Right lobe of liver (tissue), 4 donors: Measurements from ENCODE around the gene LRRC3.

ENCODE experiments used
- POLR2A ChIP-seq: fragments of 450-650 bp; IDR thresholded peaks from one replicate; pipeline ENCODE4 v1.6.1; 2017; ENCODE audit warnings: antibody characterized with exemption, mild to moderate bottlenecking
- TF ChIP-seq, protein P1 (sequence below), 4 donors: fragments of 200-600 bp in 3 of 4; fragments of 450-650 bp in 1 of 4; IDR thresholded peaks; one replicate each; pipeline versions ENCODE4 v1.5.1 to v1.8.0; 2016 to 2022; ENCODE audit warnings: antibody characterized with exemption in 4 of 4, mild to moderate bottlenecking in 2 of 4
- donor health status: DM: no; HTN: no; CAD: no.
- donor health status: DM: no; HTN: no; CAD: no.
- donor health status: DM: no; HTN: yes; CAD: no.

DNA sequence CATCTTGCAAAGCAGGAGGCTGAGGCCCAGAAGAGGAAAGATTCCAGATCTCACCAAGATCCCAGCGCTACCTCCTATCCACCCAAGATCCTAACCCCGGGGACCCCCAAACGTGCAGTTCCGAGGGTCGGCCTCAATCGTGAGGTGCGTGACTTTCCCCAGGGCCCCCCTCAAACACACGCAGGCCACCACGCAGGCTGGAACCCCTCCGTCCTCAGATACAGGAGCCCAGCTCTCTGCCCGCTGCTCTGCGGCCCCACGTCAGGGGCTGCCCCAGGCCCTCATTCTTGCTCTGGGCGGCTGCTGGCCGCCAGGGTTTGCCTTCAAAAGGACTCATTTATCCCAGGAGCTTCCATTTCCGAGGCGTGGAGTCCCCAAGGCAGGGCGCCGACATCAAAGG lies 44.8 kb downstream of the LRRC3 start:
- TF ChIP-seq, protein P1, sequence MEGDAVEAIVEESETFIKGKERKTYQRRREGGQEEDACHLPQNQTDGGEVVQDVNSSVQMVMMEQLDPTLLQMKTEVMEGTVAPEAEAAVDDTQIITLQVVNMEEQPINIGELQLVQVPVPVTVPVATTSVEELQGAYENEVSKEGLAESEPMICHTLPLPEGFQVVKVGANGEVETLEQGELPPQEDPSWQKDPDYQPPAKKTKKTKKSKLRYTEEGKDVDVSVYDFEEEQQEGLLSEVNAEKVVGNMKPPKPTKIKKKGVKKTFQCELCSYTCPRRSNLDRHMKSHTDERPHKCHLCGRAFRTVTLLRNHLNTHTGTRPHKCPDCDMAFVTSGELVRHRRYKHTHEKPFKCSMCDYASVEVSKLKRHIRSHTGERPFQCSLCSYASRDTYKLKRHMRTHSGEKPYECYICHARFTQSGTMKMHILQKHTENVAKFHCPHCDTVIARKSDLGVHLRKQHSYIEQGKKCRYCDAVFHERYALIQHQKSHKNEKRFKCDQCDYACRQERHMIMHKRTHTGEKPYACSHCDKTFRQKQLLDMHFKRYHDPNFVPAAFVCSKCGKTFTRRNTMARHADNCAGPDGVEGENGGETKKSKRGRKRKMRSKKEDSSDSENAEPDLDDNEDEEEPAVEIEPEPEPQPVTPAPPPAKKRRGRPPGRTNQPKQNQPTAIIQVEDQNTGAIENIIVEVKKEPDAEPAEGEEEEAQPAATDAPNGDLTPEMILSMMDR (IDR thresholded peaks at IDR 0.05): no peak
- no peak for TF ChIP-seq POLR2A
